Stimulated activated memory B cell treated with anti-CD40 and anti-IgM and Interleukin-4, amounts not matched to agents 10 μg/mL and 1 μg/mL and 100 μg/mL, for 72 hours (primary cell): Measurements from ENCODE around the gene PCSK4.
A peak's percentile ranks its signal among the peaks of the same experiment; 100 is the strongest.
"Not testable (repeated sequence)": the region's sequence is repeated elsewhere in the genome, so short reads cannot be mapped to it uniquely, and the experiment has no call there.

ENCODE experiments used
- ATAC-seq: fragments of 150-1000 bp; cut with Tn5 transposase; 2 replicates; pipeline ENCODE4 v1.10.0; 2021
- H3K27ac Mint-ChIP-seq: one replicate; pipeline ENCODE4 v1.8.0; 2022; ENCODE audit warnings: mild to moderate bottlenecking, mixed read lengths
- H3K27me3 Mint-ChIP-seq: one replicate; pipeline ENCODE4 v1.8.0; 2022; ENCODE audit warnings: mixed read lengths
- H3K36me3 Mint-ChIP-seq: one replicate; pipeline ENCODE4 v1.8.0; 2022; ENCODE audit warnings: mixed read lengths
- H3K4me1 Mint-ChIP-seq: one replicate; pipeline ENCODE4 v1.8.0; 2022; ENCODE audit warnings: mixed read lengths
- H3K4me3 Mint-ChIP-seq: one replicate; pipeline ENCODE4 v1.8.0; 2022; ENCODE audit warnings: mild to moderate bottlenecking, moderate library complexity, mixed read lengths
- H3K9me3 Mint-ChIP-seq: one replicate; pipeline ENCODE4 v1.8.0; 2022; ENCODE audit warnings: mixed read lengths

Gene PCSK4

DNA sequence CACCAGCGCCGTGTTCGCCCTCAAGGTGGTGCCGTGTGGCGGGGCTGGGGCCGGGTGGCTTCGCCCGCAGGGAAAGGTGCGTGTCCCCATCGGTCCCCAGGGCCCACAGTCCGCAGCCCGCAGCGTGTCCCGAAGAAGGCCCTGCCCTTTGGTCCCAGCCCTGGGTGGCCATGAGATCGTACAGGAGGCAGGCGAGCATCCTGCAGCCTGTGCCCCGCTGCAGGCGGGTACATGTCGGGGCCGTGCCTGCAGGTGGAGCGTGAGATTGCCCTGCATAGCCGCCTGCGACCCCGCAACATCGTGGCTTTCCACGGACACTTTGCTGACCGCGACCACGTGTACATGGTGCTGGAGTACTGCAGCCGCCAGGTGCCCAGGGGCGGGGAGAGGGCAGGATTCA is 35.2 kb upstream of the PCSK4 start:
- no peaks in the 10 kb centered on the region for H3K36me3 Mint-ChIP-seq
- no peak for ATAC-seq
- no peak overlapping the region for H3K4me3 Mint-ChIP-seq
- peaks cover 81% of the 10 kb centered on the region for H3K27me3 Mint-ChIP-seq
- no peak overlapping the region for H3K27ac Mint-ChIP-seq
- H3K9me3 Mint-ChIP-seq, result no peaks in the 10 kb centered on the region
- peaks cover 8% of the 10 kb centered on the region for H3K4me1 Mint-ChIP-seq

DNA sequence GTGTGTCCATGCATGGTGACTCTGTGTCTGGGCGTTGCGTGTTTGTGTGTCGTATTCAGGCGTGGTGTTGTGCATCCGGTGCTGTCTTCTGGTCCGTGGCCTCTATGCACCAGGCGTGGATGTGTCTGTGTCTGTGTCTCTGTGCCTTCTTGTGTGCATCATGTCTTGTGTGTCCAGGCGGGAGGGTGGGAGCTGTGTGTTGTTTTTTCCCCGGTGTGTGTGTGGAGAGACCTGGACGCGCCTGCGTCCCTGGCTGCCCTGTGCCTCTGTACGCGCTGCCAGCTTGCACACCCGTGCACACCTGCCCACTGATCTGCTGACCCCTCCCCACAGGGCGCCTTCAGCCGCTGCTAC is 34.8 kb upstream of the PCSK4 start:
- peaks cover 77% of the 10 kb centered on the region for H3K27me3 Mint-ChIP-seq
- no peak for ATAC-seq
- no peak overlapping the region for H3K4me3 Mint-ChIP-seq
- H3K4me1 Mint-ChIP-seq, result peaks cover 8% of the 10 kb centered on the region
- H3K36me3 Mint-ChIP-seq, result no peaks in the 10 kb centered on the region
- no peaks in the 10 kb centered on the region for H3K9me3 Mint-ChIP-seq
- no peak overlapping the region for H3K27ac Mint-ChIP-seq

DNA sequence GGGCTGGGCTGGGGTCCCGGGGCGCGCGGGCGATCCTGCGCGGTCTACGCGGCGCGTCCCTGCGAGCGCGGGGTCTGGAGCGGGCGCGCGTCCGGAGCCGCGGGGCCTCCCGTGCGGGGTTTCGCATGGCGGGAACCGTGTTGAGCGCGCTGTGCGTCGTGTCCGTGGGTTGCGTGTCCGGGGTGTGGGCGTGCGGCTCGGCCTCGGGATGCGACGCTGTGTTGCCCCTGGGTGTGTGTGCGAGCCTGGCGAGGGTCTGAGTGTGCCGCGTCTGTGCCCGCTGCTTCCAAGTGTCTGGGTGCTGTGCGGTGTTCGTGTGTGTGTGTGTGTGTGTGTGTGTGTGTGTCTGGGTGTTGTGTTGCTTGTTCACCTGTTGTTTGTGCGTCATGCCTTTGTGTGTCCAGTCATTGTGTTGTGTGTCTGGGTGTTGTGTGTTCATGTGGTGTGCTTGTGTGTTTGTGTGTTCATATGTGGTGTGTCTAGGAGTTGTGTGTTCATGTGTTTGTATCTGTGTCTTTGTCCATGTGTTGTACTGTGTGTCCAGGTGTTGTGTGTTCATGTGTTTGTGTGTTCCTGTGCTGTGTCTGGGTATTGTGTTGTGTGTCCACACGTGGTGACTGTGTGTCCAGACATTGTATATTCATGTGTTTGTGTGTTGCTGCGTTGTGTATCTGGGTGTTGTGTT is 34.3 kb upstream of the PCSK4 start:
- H3K4me1 Mint-ChIP-seq, result peaks cover 8% of the 10 kb centered on the region
- H3K9me3 Mint-ChIP-seq, result no peaks in the 10 kb centered on the region
- ATAC-seq, result no peak
- peaks cover 72% of the 10 kb centered on the region for H3K27me3 Mint-ChIP-seq
- H3K27ac Mint-ChIP-seq, result no peak overlapping the region
- no peak overlapping the region for H3K4me3 Mint-ChIP-seq
- no peaks in the 10 kb centered on the region for H3K36me3 Mint-ChIP-seq

DNA sequence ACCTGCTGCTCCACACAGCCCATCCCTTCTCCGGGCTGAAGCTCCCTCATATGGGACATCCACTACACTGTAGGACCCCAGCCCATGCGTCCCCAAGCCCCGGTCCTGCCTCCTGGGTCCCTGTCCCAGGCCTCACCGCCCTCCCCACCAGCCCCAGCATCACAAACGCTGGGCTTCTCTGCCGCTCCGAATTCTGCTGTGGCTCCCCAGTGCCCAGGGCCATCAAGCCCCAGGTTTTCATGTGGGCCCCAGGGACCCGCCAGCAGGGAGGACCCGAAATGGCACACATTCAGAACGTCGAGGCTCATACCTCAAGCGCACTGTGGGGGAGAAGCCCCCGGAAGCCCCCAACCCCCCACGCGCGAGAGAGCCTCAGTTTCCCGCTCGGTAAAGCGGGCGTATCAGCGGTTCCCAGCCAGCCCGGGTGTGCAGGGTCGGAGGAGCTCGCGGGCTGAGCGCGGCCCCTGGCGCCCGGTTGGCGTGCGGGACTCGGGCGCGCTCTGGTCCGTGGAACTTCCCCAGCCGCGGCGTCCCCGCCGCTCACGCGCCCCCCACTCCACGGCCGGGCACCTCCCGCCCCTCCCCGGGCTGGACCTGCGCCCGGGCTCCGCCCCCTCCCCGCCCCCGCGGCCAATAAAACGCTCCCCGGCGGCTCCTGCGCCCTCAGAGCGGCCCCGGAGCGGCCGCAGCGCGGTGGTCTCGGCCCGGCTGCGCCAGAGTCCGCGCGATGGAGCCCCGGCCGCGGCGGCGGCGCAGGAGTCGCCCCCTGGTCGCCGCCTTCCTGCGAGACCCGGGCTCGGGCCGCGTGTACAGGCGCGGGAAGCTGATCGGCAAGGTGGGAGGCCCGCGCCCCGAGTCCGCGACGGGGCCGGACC is 33.5 kb upstream of the PCSK4 start, which contains the start of gene PLK5:
PLK5 (plus strand) TSS at position 666 of the 875 bp plus-strand sequence. CDS start 2,920 bp downstream, outside the sequence.
- H3K36me3 Mint-ChIP-seq, result no peaks in the 10 kb centered on the region
- no peak within 1 kb of the TSS for H3K4me3 Mint-ChIP-seq
- ATAC-seq, result no peak

DNA sequence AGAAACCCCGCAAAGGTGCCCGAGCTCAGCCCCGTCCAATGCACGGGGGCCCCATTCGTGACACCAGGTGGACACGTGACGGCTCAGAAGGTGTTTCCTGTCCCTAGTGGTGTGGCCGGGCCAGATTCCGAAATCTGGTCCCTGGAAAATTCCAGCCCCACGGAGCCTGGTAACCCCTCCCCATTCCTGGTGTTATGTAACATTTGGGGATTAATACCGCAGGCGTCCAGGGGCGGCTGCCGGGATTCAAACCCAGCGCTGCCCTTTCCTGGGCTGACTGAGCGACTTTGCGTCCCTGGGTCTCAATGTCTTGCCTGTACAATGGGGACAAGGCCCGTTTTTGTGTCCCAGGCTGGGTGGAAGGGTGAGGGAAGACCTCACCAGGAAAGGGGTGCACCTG is 32.7 kb upstream of the PCSK4 start:
- peaks cover 8% of the 10 kb centered on the region for H3K4me1 Mint-ChIP-seq
- no peak for ATAC-seq
- no peak overlapping the region for H3K4me3 Mint-ChIP-seq
- no peaks in the 10 kb centered on the region for H3K36me3 Mint-ChIP-seq
- peaks cover 79% of the 10 kb centered on the region for H3K27me3 Mint-ChIP-seq
- no peaks in the 10 kb centered on the region for H3K9me3 Mint-ChIP-seq
- no peak overlapping the region for H3K27ac Mint-ChIP-seq

More for the DNA sequence above, 33.5 kb upstream of the PCSK4 start, which contains the start of gene PLK5:
- H3K27me3 Mint-ChIP-seq, result peaks cover 72% of the 10 kb centered on the region
- no peak within 1 kb of the TSS for H3K27ac Mint-ChIP-seq
- H3K9me3 Mint-ChIP-seq, result no peaks in the 10 kb centered on the region
- peaks cover 8% of the 10 kb centered on the region for H3K4me1 Mint-ChIP-seq

DNA sequence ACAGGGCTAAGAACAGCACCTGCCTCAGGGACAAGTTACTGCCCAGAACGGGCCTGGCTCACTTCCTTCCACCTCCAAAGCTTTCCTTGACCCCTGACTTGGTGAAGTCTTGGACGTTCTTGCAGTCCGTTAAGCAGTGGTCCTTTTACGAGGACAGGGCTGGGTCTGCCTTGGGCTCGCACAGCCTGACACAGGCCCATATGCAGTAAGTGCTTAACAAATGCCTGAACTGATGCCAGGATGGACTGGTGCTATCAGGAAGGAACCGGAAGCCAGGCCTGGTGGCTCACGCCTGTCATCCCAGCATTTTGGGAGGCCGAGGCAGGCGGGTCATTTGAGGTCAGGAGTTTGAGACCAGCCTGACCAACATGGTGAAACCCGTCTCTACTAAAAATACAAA is 31.9 kb upstream of the PCSK4 start:
- Mint-ChIP-seq H3K4me3 (no peak overlapping the region), H3K9me3 (no peaks in the 10 kb centered on the region), H3K27ac (no peak overlapping the region), H3K4me1 (peaks cover 8% of the 10 kb centered on the region), H3K27me3 (peaks cover 74% of the 10 kb centered on the region), H3K36me3 (no peaks in the 10 kb centered on the region)
- no peak for ATAC-seq

DNA sequence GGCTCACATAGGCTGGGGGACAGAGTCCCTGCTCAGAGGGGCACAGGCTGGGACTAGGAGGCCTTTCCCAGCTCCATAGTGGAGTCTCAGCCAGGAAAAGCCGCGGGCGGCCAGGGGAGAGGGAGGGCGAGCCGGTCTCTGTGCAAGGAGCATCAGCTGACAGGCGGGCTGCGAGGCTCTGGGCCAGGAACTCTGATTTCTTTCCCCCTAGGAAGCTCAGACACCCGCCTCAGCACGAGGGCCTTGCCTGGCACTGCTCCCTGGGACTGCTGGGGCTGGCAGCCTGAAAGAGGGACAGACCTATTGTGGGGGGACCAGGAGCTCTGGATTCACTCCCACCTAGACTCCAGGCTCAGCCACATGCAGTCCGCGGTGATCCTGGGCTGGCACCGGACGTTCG is 31.5 kb upstream of the PCSK4 start:
- Mint-ChIP-seq H3K27ac (no peak overlapping the region), H3K36me3 (no peaks in the 10 kb centered on the region), H3K4me3 (no peak overlapping the region), H3K27me3 (peaks cover 74% of the 10 kb centered on the region), H3K4me1 (peaks cover 8% of the 10 kb centered on the region), H3K9me3 (no peaks in the 10 kb centered on the region)
- no peak for ATAC-seq

DNA sequence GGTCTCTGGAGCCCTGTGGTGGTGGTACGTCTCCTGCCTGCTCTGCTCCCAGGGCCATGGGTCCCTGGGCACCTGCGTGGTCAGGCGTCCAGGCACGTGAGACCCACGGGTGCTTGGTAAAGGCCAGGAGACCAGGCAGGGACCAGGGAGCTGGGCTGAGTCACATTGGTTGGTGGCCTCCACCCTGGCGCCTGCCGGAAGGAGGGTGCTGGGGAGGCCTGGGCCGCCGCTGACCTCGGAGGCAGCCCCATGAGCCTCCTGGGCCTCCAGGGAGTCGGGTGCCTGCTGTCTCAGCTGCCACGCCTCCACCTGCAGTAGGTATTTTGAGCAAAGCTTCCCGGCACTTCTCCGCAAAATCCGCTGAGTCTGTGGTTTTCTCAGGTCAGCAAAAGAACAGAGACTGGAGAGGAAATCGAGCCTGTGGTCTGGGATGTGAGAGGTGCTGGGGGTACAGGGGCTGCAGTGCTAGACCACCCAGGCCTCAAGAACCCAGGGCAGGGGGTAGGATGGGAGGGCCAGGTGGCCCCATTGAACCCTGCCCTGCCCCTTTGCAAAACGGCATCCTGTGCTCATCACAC is 30.1 kb upstream of the PCSK4 start:
- no peak overlapping the region for H3K4me3 Mint-ChIP-seq
- peaks cover 2% of the 10 kb centered on the region for H3K9me3 Mint-ChIP-seq
- no peaks in the 10 kb centered on the region for H3K36me3 Mint-ChIP-seq
- peaks cover 73% of the 10 kb centered on the region for H3K27me3 Mint-ChIP-seq
- H3K4me1 Mint-ChIP-seq, result peaks cover 8% of the 10 kb centered on the region
- H3K27ac Mint-ChIP-seq, result no peak overlapping the region
- ATAC-seq, result no peak

DNA sequence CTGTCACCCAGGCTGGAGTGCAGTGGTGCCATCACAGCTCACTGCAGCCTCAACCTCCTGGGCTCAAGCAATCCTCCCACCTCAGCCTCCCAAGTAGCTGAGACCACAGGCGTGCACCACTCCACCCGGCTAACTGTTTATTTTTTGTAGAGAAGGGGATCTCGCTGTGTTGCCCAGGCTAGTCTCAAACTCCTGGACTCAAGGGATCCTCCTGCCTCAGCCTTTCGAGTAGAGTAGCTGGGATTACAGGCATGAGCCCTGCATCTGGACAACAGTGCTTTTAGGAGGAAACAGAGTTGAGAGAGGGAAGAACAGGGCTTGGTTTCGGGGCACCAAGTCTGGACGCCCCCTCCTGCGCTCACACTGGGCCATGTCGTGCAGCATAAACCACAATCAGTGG is 29.7 kb upstream of the PCSK4 start:
- not testable (repeated sequence) for H3K27ac Mint-ChIP-seq, ATAC-seq, H3K9me3 Mint-ChIP-seq, H3K4me3 Mint-ChIP-seq, H3K36me3 Mint-ChIP-seq, H3K4me1 Mint-ChIP-seq
- peaks cover 73% of the 10 kb centered on the region for H3K27me3 Mint-ChIP-seq

DNA sequence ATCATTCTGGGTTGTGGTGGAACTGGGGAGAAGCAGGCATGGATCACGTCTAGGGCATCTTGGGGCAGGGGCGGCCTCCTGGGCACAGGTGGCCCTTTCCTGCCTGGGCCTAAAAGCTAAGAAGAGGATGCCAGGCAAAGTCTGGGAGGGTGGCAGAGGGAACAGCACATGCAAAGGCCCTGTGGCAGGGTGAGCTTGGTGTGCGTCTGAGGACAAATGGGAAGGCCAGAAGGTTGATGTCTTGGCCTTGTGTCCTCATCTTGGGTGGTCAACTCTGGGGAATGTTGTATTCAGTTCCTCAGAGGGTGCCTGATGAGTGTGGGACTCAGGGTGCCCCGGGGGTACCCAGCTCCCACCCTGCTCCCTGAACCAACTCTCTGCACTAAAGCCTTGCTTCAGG is 28.3 kb upstream of the PCSK4 start:
- Mint-ChIP-seq H3K4me3 (no peak overlapping the region), H3K9me3 (peaks cover 2% of the 10 kb centered on the region), H3K36me3 (no peaks in the 10 kb centered on the region), H3K4me1 (peaks cover 6% of the 10 kb centered on the region), H3K27ac (no peak overlapping the region), H3K27me3 (peaks cover 76% of the 10 kb centered on the region)
- ATAC-seq, result no peak

DNA sequence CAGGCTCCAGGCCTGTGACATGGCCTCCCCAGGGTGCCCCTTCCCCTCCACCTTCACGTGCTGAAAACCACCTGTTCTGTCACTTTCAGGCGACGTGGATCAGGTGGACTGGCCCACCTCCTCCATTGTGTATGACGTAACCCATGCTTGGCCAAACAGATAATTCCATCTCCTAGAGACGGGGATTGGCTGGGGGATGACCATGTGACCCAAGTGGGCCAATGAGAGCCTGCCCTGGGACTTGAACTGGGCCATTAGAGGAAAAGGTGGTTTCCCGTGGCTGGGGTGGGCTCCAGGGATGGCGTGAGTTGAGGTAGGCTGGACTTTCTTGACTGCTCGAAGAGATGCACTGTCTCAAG is 26.2 kb upstream of the PCSK4 start:
- no peak for ATAC-seq
- peaks cover 2% of the 10 kb centered on the region for H3K9me3 Mint-ChIP-seq
- peaks cover 6% of the 10 kb centered on the region for H3K4me1 Mint-ChIP-seq
- H3K36me3 Mint-ChIP-seq, result no peaks in the 10 kb centered on the region
- H3K4me3 Mint-ChIP-seq, result no peak overlapping the region
- no peak overlapping the region for H3K27ac Mint-ChIP-seq
- H3K27me3 Mint-ChIP-seq, result peaks cover 71% of the 10 kb centered on the region

DNA sequence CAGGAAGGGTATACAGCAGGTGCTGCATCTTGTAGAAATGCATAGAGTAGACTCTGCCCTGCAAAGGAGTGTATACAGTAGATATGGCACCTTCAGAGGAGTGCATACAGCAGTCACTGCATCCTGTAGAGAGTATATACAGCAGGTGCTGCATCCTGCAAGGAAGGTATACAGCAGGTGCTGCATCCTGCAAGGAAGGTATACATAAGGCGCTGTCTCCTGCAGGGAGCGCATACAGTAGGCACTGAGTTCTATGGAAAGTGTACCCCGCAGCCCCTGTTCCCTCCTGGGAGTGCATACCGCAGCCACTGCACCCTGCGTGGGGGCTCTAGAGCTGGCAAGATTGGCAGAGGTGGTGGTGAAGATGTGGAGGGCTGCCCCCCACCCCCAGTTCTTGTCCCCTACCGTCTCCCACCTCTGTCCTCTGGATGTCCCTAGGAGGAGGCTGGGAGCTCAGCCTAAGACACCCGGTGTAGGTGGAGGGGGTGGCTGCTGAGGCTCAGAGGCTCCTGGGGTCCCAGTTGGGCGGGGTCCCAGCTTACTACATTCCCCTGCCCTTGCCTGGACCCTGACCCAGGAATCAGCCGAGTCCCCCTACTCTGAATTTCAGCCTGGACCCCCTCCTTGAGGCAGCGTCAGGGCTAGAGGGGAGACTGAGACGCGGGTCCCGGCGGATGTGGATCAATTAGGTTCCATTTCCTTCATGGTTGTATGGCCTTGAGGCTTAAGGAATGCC is 25.0 kb upstream of the PCSK4 start:
- peaks cover 78% of the 10 kb centered on the region for H3K27me3 Mint-ChIP-seq
- no peak overlapping the region for H3K27ac Mint-ChIP-seq
- H3K36me3 Mint-ChIP-seq, result no peaks in the 10 kb centered on the region
- H3K4me3 Mint-ChIP-seq, result no peak overlapping the region
- H3K9me3 Mint-ChIP-seq, result peaks cover 2% of the 10 kb centered on the region
- no peak for ATAC-seq
- peaks cover 6% of the 10 kb centered on the region for H3K4me1 Mint-ChIP-seq

DNA sequence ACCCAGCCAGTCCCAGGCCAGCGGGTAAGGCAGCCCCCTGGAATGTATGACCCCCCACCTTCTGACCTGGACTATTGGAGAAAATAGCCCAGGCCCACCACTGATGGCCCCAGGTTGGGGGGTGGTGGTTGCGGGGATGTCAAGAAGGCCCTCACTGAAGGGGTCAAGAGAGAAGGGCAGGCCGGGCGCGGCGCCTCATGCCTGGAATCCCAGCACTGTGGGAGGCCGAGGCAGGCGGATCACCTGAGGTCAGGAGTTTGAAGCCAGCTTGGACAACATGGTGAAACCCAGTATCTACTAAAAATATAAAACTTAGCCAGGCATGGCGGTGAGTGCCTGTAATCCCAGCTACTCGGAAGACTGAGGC is 24.1 kb upstream of the PCSK4 start:
- Mint-ChIP-seq H3K27me3 (peaks cover 87% of the 10 kb centered on the region), H3K27ac (no peak overlapping the region), H3K9me3 (peaks cover 2% of the 10 kb centered on the region), H3K36me3 (no peaks in the 10 kb centered on the region), H3K4me3 (peak overlapping the region; percentile 1), H3K4me1 (peaks cover 6% of the 10 kb centered on the region)
- ATAC-seq, result no peak

DNA sequence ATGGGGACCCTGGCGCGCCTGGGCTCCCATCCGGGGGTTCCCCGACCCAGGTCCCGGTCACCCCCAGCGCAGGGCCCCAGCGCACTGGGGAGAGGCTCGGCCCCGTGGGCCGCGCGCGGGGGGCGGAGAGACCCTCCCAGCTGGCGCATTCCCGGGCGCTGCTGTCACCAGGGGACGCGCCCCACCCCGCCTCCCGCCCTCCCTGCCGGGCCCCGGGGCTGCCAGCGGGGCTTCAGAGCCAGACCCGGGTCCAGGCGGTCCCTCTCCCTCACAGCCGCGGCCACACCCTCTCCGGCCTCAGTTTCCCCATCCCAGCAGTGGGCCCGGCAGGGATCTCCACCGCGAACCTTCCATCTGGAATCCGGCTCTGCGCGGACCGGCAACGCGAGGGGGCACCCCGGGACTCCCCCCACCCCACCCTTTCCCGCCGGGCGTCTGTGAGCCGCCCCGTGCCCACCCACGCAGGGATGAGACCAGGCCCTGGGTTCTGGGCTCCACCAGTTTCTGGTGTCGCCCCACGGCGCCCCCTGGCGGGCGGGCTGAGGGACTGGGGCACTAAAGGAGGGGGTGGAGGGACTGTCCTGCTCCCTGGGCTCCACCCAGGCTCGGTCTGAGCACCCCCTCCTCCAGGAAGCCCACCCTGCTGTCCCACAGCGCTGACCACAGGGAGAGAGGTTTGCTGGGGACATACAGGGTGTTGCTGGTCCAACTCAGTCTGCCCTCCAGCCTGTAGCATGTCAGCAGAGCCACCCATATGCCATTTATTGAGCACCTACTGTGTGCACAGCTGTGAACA is 23.5 kb upstream of the PCSK4 start:
- Mint-ChIP-seq H3K4me3 (peak overlapping the region; percentile 1), H3K36me3 (no peaks in the 10 kb centered on the region), H3K9me3 (peaks cover 3% of the 10 kb centered on the region), H3K4me1 (peaks cover 6% of the 10 kb centered on the region), H3K27ac (no peak overlapping the region), H3K27me3 (peaks cover 87% of the 10 kb centered on the region)
- peak; percentile 38 for ATAC-seq
